Measurements from ENCODE around the gene TSPAN3.

DNA sequence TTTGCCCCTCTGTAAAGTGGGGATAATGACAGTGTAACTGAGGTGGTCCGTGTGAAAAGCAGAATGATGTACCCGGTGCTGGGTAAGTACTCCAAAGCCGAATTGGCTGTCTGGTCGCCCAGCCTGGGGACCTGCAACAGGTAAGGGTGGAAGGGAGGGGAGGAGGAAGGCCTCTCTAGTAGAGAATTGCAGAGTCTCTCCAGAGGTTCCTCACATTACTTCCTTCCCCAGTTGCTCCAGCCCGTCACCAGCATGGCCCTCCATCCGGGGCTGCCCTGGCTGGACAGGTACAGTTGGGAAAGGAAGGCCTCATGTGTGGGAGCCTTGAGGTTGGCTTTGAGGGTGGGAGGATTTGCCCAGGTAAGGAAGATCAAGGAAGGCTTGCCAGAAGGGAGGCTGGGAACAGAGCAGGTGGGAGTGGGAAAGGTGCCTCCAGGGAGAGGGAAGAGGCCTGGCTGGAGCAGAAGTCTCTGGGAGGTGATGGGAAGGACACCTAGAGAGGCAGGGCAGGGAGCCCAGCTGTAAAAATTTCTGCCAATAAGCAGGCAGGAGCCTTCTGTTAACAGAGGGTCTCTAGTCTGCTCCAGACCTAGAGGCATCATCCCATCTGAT, 77.7 kb downstream of the TSPAN3 start:
- TF ChIP-seq FOXK2 (IDR thresholded peaks at IDR 0.05) = no peak
- TF ChIP-seq BHLHE40 (IDR thresholded peaks at IDR 0.05; ENCODE audit: borderline replicate concordance) = no peak
- TF ChIP-seq FOXM1 (IDR thresholded peaks at IDR 0.05; ENCODE audit: borderline replicate concordance) = no peak
- TF ChIP-seq FOXA1 (IDR thresholded peaks at IDR 0.05) = no peak
- no peak for TF ChIP-seq ELF4 (IDR thresholded peaks at IDR 0.05)
- TF ChIP-seq SUZ12 (IDR thresholded peaks at IDR 0.05) = no peak
- no peak for TF ChIP-seq HDGF (IDR thresholded peaks at IDR 0.05; ENCODE audit: borderline replicate concordance)
- no peak for TF ChIP-seq TARDBP (IDR thresholded peaks at IDR 0.05)
- no peak for TF ChIP-seq NFRKB (IDR thresholded peaks at IDR 0.05)
- no peak for TF ChIP-seq ZNF384 (IDR thresholded peaks at IDR 0.05)
- TF ChIP-seq, protein P1, sequence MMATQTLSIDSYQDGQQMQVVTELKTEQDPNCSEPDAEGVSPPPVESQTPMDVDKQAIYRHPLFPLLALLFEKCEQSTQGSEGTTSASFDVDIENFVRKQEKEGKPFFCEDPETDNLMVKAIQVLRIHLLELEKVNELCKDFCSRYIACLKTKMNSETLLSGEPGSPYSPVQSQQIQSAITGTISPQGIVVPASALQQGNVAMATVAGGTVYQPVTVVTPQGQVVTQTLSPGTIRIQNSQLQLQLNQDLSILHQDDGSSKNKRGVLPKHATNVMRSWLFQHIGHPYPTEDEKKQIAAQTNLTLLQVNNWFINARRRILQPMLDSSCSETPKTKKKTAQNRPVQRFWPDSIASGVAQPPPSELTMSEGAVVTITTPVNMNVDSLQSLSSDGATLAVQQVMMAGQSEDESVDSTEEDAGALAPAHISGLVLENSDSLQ (IDR thresholded peaks at IDR 0.05) = no peak
- TF ChIP-seq SP1 (IDR thresholded peaks at IDR 0.05) = no peak
- no peak for TF ChIP-seq LEF1 (IDR thresholded peaks at IDR 0.05; ENCODE audit: borderline replicate concordance)
- TF ChIP-seq CTBP1 (IDR thresholded peaks at IDR 0.05; ENCODE audit: borderline replicate concordance) = no peak
